Chondrocyte (in vitro differentiated cells): Measurements from ENCODE around the gene VASH2. TPM values are rescaled to one million over a fixed set of nuclear protein-coding genes. Genes with fewer than 3 reads are reported as not detected.
"Not testable (repeated sequence)": the region's sequence is repeated elsewhere in the genome, so short reads cannot be mapped to it uniquely, and the experiment has no call there.

Experiments
- DNase-seq: peaks from one replicate; pipeline ENCODE4 v3.0.0; 2021; ENCODE audit warnings: mixed read lengths, low spot score
- H3K27ac Mint-ChIP-seq: one replicate; pipeline ENCODE4 v1.8.0; 2021; ENCODE audit warnings: mild to moderate bottlenecking, moderate library complexity, mixed read lengths; ENCODE audit not compliant: unreplicated experiment
- H3K27me3 Mint-ChIP-seq: 2 replicates; pipeline ENCODE4 v1.8.0; 2021; ENCODE audit warnings: low read depth, mixed read lengths
- H3K36me3 Mint-ChIP-seq: 2 replicates; pipeline ENCODE4 v1.8.0; 2021; ENCODE audit warnings: low read depth, mixed read lengths
- H3K4me1 Mint-ChIP-seq: 2 replicates; pipeline ENCODE4 v1.8.0; 2021; ENCODE audit warnings: low read depth, mild to moderate bottlenecking, mixed read lengths
- H3K4me3 Mint-ChIP-seq: one replicate; pipeline ENCODE4 v1.8.0; 2021; ENCODE audit warnings: mild to moderate bottlenecking, moderate library complexity, mixed read lengths; ENCODE audit not compliant: unreplicated experiment
- H3K9me3 Mint-ChIP-seq: 2 replicates; pipeline ENCODE4 v1.8.0; 2021; ENCODE audit warnings: low read depth, mixed read lengths
- CTCF ChIP-seq: fragments of 200-600 bp; sonication (generic); IDR thresholded peaks from 2 replicates; pipeline ENCODE4 v1.5.0; 2021; ENCODE audit warnings: antibody characterized with exemption, mild to moderate bottlenecking, moderate library complexity
- total RNA-seq: library from RNA; stranded (reverse); gene quantifications from 3 replicates; pipeline ENCODE4 v1.2.1, GENCODE V29; 2021

The VASH2 gene
- total RNA-seq, 1 donor from 2014 or later: 2.3 TPM

- Mint-ChIP-seq H3K9me3 (peaks cover 17% of the 10 kb centered on the region), H3K27me3 (no peaks in the 10 kb centered on the region), H3K27ac (no peak overlapping the region), H3K4me1 (no peaks in the 10 kb centered on the region), H3K36me3 (peaks cover 8% of the 10 kb centered on the region), H3K4me3 (no peak overlapping the region)
- TF ChIP-seq CTCF: no peak
- DNase-seq: no peak
Observed at GRCh38 chr1:212908971-212909370, 41.4 kb upstream of the VASH2 start.

- Mint-ChIP-seq H3K9me3 (peaks cover 11% of the 10 kb centered on the region), H3K4me3 (no peak overlapping the region), H3K27me3 (no peaks in the 10 kb centered on the region), H3K4me1 (no peaks in the 10 kb centered on the region), H3K27ac (no peak overlapping the region), H3K36me3 (peaks cover 8% of the 10 kb centered on the region)
- no peak for TF ChIP-seq CTCF
- no peak for DNase-seq
Observed at GRCh38 chr1:212909652-212910063, 40.7 kb upstream of the VASH2 start.

GRCh38 chr1:212910213-212910612 lies 40.1 kb upstream of the VASH2 start:
- H3K9me3 Mint-ChIP-seq, H3K27me3 Mint-ChIP-seq, H3K27ac Mint-ChIP-seq, H3K4me1 Mint-ChIP-seq, H3K36me3 Mint-ChIP-seq, H3K4me3 Mint-ChIP-seq, DNase-seq: not testable (repeated sequence)

GRCh38 chr1:212913638-212914037 lies 36.7 kb upstream of the VASH2 start:
- H3K9me3 Mint-ChIP-seq, DNase-seq, H3K27ac Mint-ChIP-seq, H3K36me3 Mint-ChIP-seq, H3K27me3 Mint-ChIP-seq, H3K4me1 Mint-ChIP-seq, H3K4me3 Mint-ChIP-seq: not testable (repeated sequence)

- H3K9me3 Mint-ChIP-seq, DNase-seq, H3K27ac Mint-ChIP-seq, H3K4me3 Mint-ChIP-seq, H3K4me1 Mint-ChIP-seq, H3K27me3 Mint-ChIP-seq, H3K36me3 Mint-ChIP-seq: not testable (repeated sequence)
Observed at GRCh38 chr1:212914110-212914509, 36.2 kb upstream of the VASH2 start.

- H3K4me1 Mint-ChIP-seq: peaks cover 8% of the 10 kb centered on the region
- no peaks in the 10 kb centered on the region for H3K36me3 Mint-ChIP-seq
- no peak for DNase-seq
- H3K27me3 Mint-ChIP-seq: peaks cover 5% of the 10 kb centered on the region
- no peaks in the 10 kb centered on the region for H3K9me3 Mint-ChIP-seq
- no peak for TF ChIP-seq CTCF
- no peak overlapping the region for H3K27ac Mint-ChIP-seq
- H3K4me3 Mint-ChIP-seq: no peak overlapping the region
Observed at GRCh38 chr1:212914789-212915188, 35.6 kb upstream of the VASH2 start.

- DNase-seq: no peak
- H3K27me3 Mint-ChIP-seq: peaks cover 5% of the 10 kb centered on the region
- peak; percentile 65 for TF ChIP-seq CTCF
- no peaks in the 10 kb centered on the region for H3K9me3 Mint-ChIP-seq
- H3K36me3 Mint-ChIP-seq: no peaks in the 10 kb centered on the region
- H3K4me1 Mint-ChIP-seq: peaks cover 8% of the 10 kb centered on the region
- H3K27ac Mint-ChIP-seq: no peak overlapping the region
- H3K4me3 Mint-ChIP-seq: no peak overlapping the region
Observed at GRCh38 chr1:212915245-212916091, 34.9 kb upstream of the VASH2 start.
